ENCODE data around the gene TSPAN5.

Gene TSPAN5

DNA sequence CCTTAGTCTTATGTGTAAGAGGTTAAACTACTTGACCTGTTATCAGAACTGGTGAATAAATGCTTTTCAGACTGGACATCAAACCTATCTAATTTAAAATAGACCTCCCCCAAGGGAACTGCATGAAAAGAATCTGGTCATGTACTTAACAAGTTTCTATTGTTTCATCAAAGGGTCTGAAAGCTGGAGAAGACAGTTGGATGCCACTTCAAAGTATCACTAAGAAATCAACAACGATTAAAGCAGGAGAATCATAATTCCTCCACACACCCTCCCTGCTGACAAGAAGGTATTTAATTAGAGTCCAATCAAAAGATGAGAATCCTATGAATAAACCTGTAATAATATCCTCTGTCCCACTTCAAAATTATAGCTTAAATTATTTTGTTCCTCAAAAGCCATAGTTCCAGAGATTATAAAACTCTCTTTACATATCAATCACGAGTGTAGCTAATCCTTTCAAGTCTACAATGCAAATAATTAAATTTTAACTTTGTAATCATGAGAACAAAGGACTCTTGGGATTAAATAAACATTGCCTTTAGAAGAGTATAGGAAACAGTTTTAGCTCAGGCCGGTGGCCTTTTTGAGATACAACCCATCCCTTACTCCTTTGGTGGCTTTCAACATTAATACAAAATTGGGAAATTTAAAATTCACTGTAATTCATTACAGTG is 35.1 kb downstream of the TSPAN5 start:
- H3K4me3 ChIP-seq (ENCODE audit: low read depth, low read length) = no peak overlapping the region
- TF ChIP-seq, protein P1, sequence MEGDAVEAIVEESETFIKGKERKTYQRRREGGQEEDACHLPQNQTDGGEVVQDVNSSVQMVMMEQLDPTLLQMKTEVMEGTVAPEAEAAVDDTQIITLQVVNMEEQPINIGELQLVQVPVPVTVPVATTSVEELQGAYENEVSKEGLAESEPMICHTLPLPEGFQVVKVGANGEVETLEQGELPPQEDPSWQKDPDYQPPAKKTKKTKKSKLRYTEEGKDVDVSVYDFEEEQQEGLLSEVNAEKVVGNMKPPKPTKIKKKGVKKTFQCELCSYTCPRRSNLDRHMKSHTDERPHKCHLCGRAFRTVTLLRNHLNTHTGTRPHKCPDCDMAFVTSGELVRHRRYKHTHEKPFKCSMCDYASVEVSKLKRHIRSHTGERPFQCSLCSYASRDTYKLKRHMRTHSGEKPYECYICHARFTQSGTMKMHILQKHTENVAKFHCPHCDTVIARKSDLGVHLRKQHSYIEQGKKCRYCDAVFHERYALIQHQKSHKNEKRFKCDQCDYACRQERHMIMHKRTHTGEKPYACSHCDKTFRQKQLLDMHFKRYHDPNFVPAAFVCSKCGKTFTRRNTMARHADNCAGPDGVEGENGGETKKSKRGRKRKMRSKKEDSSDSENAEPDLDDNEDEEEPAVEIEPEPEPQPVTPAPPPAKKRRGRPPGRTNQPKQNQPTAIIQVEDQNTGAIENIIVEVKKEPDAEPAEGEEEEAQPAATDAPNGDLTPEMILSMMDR (IDR thresholded peaks at IDR 0.05; ENCODE audit: borderline replicate concordance, insufficient read depth, low read depth, low read length) = no peak

DNA sequence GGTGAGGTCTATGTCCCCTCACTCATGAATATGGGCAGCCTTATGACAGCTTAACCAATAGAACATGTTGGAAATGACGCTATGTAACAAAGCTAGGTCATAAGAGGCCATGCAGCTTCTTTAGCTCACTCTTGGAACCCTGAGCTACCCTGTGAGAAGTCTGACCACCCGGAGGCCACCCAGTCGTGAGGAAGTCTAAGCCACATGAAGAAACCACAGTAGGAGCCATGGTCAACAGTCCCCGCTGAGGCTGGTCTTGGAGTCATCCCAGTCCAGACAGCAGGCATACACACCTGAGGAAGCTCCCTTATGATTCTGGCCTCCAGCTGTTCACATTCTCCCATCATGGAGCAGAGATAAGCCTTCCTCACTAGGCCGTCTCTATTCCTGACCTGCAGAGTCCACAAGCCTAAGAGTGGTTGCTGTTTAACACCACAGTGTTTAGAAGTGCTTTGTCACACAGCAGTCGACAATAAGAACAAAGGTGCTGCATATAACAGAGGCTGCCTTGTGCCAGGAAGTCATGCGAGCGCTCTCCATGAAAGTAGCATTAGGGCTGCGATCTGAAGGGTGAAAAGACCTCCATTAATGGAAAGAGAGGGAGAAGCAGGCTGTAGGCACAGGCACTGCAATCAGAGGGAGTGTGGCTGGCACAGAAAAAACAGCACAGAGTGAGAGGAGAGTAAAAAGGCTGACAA is 38.2 kb downstream of the TSPAN5 start:
- TF ChIP-seq, protein P1 (IDR thresholded peaks at IDR 0.05; ENCODE audit: borderline replicate concordance, insufficient read depth, low read depth, low read length) = no peak
- no peak overlapping the region for H3K4me3 ChIP-seq (ENCODE audit: low read depth, low read length)

DNA sequence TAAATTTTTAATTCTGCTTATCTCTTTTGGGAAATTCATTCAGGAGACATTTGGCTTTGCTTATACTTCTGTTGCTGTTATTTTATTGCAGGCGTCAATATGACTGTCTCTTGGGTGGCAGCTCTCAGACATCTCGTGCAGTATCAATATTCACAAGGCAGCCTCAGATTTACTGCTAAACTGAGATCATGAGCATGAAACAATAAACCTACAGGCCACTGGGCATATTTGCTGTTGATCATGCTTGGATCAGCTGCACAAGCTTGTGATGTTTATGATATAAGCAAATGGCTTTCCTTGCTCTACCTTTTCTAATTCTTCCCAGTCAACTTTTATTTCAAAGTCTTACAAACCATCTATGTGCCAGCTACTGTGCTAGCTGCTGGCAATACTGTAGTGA is 39.2 kb downstream of the TSPAN5 start:
- TF ChIP-seq, protein P1 (IDR thresholded peaks at IDR 0.05; ENCODE audit: borderline replicate concordance, insufficient read depth, low read depth, low read length) = no peak
- H3K4me3 ChIP-seq (ENCODE audit: low read depth, low read length) = no peak overlapping the region

DNA sequence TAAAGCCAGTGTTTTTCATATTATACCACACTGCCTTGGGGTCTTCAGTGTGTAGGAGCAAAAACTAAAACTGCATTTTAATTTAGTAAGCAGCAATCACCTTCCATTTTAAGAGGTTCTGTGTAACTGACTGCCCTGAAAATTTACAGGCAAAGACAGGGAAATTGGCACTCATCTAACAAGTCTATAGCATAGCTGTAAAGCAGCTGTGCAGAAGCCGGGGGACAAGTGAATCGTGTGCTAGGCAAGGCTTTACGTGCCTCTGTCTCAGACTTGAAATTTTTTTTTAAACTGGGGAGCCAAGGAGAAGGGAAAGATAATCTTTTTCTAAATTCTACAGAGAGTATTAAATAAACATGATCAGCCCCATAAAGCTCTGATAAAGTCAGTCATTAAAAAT is 39.7 kb downstream of the TSPAN5 start:
- H3K4me3 ChIP-seq (ENCODE audit: low read depth, low read length) = no peak overlapping the region
- TF ChIP-seq, protein P1 (IDR thresholded peaks at IDR 0.05; ENCODE audit: borderline replicate concordance, insufficient read depth, low read depth, low read length) = no peak

DNA sequence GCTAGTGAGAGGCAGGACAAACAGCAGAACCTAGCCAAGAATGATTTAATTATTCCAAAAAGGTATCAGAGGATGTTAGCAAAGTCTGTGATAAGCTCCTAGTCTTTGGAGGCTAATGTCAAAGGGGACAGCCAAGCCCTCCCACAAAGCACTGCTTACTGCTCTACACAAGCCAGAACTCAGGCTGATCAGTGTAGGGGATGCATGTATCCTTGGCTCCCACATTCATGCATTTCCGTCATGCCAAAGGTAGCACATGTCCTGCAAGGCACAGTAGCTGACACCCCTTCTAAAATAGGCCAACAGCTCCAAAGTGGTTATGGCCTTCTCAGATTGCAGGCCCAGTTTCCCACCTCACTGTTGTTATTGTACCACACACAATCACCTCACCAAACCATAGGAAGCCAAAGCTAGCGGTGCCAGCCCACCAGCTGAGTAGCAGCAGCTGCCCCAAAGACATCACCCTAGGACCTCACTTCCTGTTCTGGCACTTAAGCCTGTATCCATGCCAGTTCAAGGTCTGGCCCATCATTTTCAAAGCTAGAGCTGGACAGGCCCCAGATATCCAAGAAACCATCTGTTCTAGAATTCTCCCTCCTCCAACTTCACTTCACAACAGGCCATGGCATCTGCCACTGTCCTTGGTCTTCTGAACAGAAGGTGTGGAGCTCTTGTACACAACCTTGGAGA is 40.9 kb downstream of the TSPAN5 start:
- TF ChIP-seq, protein P1 (IDR thresholded peaks at IDR 0.05; ENCODE audit: borderline replicate concordance, insufficient read depth, low read depth, low read length) = no peak
- no peak overlapping the region for H3K4me3 ChIP-seq (ENCODE audit: low read depth, low read length)

DNA sequence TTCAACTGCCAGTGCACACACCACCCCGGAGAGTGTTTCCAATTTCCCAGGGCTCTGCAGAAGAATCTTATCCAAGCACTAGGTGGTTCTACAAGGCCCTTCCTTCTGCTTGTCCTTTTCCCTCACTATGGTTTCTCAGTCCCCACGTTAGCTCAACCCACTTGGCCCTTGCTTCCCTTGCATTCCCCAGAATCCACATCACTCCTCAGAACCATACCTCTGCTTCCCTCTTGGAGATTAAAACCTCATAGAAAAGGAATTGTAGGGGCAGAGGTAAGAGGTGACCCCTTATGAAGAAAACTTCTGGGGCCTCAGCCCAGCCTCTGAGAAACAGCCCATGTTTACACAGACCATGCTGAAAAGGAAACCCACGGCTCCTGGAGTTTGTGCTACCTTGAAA is 42.4 kb downstream of the TSPAN5 start:
- TF ChIP-seq, protein P1 (IDR thresholded peaks at IDR 0.05; ENCODE audit: borderline replicate concordance, insufficient read depth, low read depth, low read length) = no peak
- no peak overlapping the region for H3K4me3 ChIP-seq (ENCODE audit: low read depth, low read length)

Measured in GM12875 (cell line).